Muscle layer of colon (tissue), 2 donors: ENCODE measurements around the gene COX8A.

Experiments used
- H3K27ac ChIP-seq: one replicate; pipeline ENCODE4 v1.7.0; 2013; ENCODE audit warnings: low read depth, mild to moderate bottlenecking, low read length, moderate library complexity
- H3K27me3 ChIP-seq, 2 donors: one replicate each; pipeline ENCODE4 v1.7.0; 2013; ENCODE audit warnings: low read length in 2 of 2, mild to moderate bottlenecking in 2 of 2; ENCODE audit not compliant: insufficient read depth in 2 of 2, control insufficient read depth in 1 of 2
- H3K36me3 ChIP-seq: one replicate; pipeline ENCODE4 v1.7.0; 2013; ENCODE audit warnings: mild to moderate bottlenecking, low read length; ENCODE audit not compliant: insufficient read depth
- H3K4me1 ChIP-seq: one replicate; pipeline ENCODE4 v1.7.0; 2013; ENCODE audit warnings: mild to moderate bottlenecking, low read length; ENCODE audit not compliant: insufficient read depth
- H3K4me3 ChIP-seq, 2 donors: one replicate each; pipeline ENCODE4 v1.7.0; 2013; ENCODE audit warnings: low read length in 2 of 2, low read depth in 1 of 2, mild to moderate bottlenecking in 1 of 2, moderate library complexity in 1 of 2
- H3K9ac ChIP-seq: one replicate; pipeline ENCODE4 v1.7.0; 2013; ENCODE audit warnings: low read length
- H3K9me3 ChIP-seq: one replicate; pipeline ENCODE4 v1.7.0; 2013; ENCODE audit warnings: mild to moderate bottlenecking, low read length
- donor health status: abdominal sarcoma.
- donor health status: Adenocarcinoma of cecum.

Gene COX8A

GRCh38 chr11:64006398-64006797 is 32.0 kb downstream of the COX8A start:
- H3K36me3 ChIP-seq, result no peaks in the 10 kb centered on the region
- H3K4me1 ChIP-seq, result no peaks in the 10 kb centered on the region
- H3K9me3 ChIP-seq, result no peaks in the 10 kb centered on the region
- peaks cover 0 to 7% of the 10 kb centered on the region in 2 donors for H3K27me3 ChIP-seq
- no peak overlapping the region for H3K27ac ChIP-seq
- H3K9ac ChIP-seq, result no peak overlapping the region
- H3K4me3 ChIP-seq, result no peak overlapping the region

- Histone ChIP-seq H3K4me1 (no peaks in the 10 kb centered on the region), H3K9me3 (no peaks in the 10 kb centered on the region), H3K27me3 (peaks cover 0 to 7% of the 10 kb centered on the region in 2 donors), H3K36me3 (no peaks in the 10 kb centered on the region), H3K27ac (peak overlapping the region; percentile 43), H3K4me3 (peak overlapping the region; percentile 34 to 58), H3K9ac (peak overlapping the region; percentile 22)
Observed at GRCh38 chr11:64007160-64007628, 32.8 kb downstream of the COX8A start.

GRCh38 chr11:64007629-64008282 is 33.3 kb downstream of the COX8A start:
- peaks cover 0 to 7% of the 10 kb centered on the region in 2 donors for H3K27me3 ChIP-seq
- peak overlapping the region; percentile 34 to 58 for H3K4me3 ChIP-seq
- peak overlapping the region; percentile 22 for H3K9ac ChIP-seq
- H3K27ac ChIP-seq, result peak overlapping the region; percentile 43
- H3K36me3 ChIP-seq, result no peaks in the 10 kb centered on the region
- H3K9me3 ChIP-seq, result no peaks in the 10 kb centered on the region
- no peaks in the 10 kb centered on the region for H3K4me1 ChIP-seq

GRCh38 chr11:64008283-64008913 is 34.0 kb downstream of the COX8A start:
- Histone ChIP-seq H3K9ac (no peak overlapping the region), H3K27ac (peak overlapping the region; percentile 43), H3K4me3 (no peak overlapping the region)

GRCh38 chr11:64008914-64009633 is 34.7 kb downstream of the COX8A start:
- Histone ChIP-seq H3K36me3 (no peaks in the 10 kb centered on the region), H3K4me1 (no peaks in the 10 kb centered on the region), H3K4me3 (no peak overlapping the region), H3K9me3 (no peaks in the 10 kb centered on the region), H3K27me3 (peaks cover 0 to 7% of the 10 kb centered on the region in 2 donors), H3K9ac (no peak overlapping the region), H3K27ac (no peak overlapping the region)

More at GRCh38 chr11:64008283-64008913, 34.0 kb downstream of the COX8A start:
- Histone ChIP-seq H3K36me3 (no peaks in the 10 kb centered on the region), H3K4me1 (no peaks in the 10 kb centered on the region), H3K9me3 (no peaks in the 10 kb centered on the region), H3K27me3 (peaks cover 0 to 7% of the 10 kb centered on the region in 2 donors)

GRCh38 chr11:64009710-64010109 is 35.3 kb downstream of the COX8A start:
- Histone ChIP-seq H3K9ac (no peak overlapping the region), H3K9me3 (no peaks in the 10 kb centered on the region), H3K27me3 (peaks cover 0 to 7% of the 10 kb centered on the region in 2 donors), H3K4me3 (no peak overlapping the region), H3K27ac (no peak overlapping the region), H3K36me3 (no peaks in the 10 kb centered on the region), H3K4me1 (no peaks in the 10 kb centered on the region)

- Histone ChIP-seq H3K27ac (no peak overlapping the region), H3K4me3 (no peak overlapping the region), H3K9me3 (no peaks in the 10 kb centered on the region), H3K9ac (no peak overlapping the region), H3K4me1 (no peaks in the 10 kb centered on the region), H3K36me3 (no peaks in the 10 kb centered on the region), H3K27me3 (peaks cover 0 to under 1% of the 10 kb centered on the region in 2 donors)
Observed at GRCh38 chr11:64010783-64011182, 36.4 kb downstream of the COX8A start.

- Histone ChIP-seq H3K4me3 (no peak overlapping the region), H3K9me3 (no peaks in the 10 kb centered on the region), H3K27ac (no peak overlapping the region), H3K36me3 (no peaks in the 10 kb centered on the region), H3K27me3 (no peaks in the 10 kb centered on the region), H3K9ac (no peak overlapping the region), H3K4me1 (no peaks in the 10 kb centered on the region)
Observed at GRCh38 chr11:64011371-64011770, 37.0 kb downstream of the COX8A start.

- Histone ChIP-seq H3K9me3 (no peaks in the 10 kb centered on the region), H3K36me3 (no peaks in the 10 kb centered on the region), H3K9ac (no peak overlapping the region), H3K4me1 (no peaks in the 10 kb centered on the region), H3K4me3 (no peak overlapping the region), H3K27me3 (no peaks in the 10 kb centered on the region), H3K27ac (no peak overlapping the region)
Observed at GRCh38 chr11:64013141-64013896, 38.9 kb downstream of the COX8A start.

- H3K9ac ChIP-seq, result no peak overlapping the region
- H3K4me1 ChIP-seq, result no peaks in the 10 kb centered on the region
- no peaks in the 10 kb centered on the region for H3K9me3 ChIP-seq
- no peaks in the 10 kb centered on the region for H3K36me3 ChIP-seq
- H3K27me3 ChIP-seq, result no peaks in the 10 kb centered on the region
- no peak overlapping the region for H3K27ac ChIP-seq
- no peak overlapping the region for H3K4me3 ChIP-seq
Observed at GRCh38 chr11:64014356-64014755, 39.9 kb downstream of the COX8A start.

GRCh38 chr11:64015510-64015909 is 41.1 kb downstream of the COX8A start:
- Histone ChIP-seq H3K27ac (no peak overlapping the region), H3K4me1 (no peaks in the 10 kb centered on the region), H3K9me3 (no peaks in the 10 kb centered on the region), H3K4me3 (no peak overlapping the region), H3K36me3 (no peaks in the 10 kb centered on the region), H3K27me3 (no peaks in the 10 kb centered on the region), H3K9ac (no peak overlapping the region)
